Measurements from ENCODE around the gene PLA2G2A.

DNA sequence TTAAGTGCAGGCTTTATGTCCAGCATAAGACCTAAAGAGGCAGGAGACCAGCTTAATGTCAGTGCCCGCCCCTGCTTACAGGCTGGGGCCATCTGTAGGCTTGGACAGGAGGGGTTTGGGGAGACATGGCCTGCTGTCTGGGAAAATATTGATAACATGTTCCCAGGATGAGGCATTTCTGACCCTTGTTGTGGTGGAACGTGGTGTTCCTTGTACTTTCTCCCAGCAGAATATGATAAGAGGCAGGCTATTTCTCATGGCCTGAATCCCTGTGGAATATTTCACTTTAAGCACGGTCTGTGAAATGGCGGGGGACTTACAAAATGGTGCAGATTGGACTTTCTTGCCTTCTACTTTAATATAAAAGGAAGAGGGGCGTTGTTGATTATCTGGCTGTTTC, 48.7 kb upstream of the PLA2G2A start:
- TF ChIP-seq, protein P1, sequence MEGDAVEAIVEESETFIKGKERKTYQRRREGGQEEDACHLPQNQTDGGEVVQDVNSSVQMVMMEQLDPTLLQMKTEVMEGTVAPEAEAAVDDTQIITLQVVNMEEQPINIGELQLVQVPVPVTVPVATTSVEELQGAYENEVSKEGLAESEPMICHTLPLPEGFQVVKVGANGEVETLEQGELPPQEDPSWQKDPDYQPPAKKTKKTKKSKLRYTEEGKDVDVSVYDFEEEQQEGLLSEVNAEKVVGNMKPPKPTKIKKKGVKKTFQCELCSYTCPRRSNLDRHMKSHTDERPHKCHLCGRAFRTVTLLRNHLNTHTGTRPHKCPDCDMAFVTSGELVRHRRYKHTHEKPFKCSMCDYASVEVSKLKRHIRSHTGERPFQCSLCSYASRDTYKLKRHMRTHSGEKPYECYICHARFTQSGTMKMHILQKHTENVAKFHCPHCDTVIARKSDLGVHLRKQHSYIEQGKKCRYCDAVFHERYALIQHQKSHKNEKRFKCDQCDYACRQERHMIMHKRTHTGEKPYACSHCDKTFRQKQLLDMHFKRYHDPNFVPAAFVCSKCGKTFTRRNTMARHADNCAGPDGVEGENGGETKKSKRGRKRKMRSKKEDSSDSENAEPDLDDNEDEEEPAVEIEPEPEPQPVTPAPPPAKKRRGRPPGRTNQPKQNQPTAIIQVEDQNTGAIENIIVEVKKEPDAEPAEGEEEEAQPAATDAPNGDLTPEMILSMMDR (IDR thresholded peaks at IDR 0.05): no peak
- TF ChIP-seq SIN3A (IDR thresholded peaks at IDR 0.05; ENCODE audit: borderline replicate concordance, insufficient read depth, low read depth, low read length) (no peak), POLR2AphosphoS5 (IDR thresholded peaks at IDR 0.05; ENCODE audit: low read depth, low read length) (no peak)

Data from Panc1 (cell line).